Ovary (tissue), 9 donors: ENCODE measurements around the gene LHFPL5. TPM values are rescaled to one million over a fixed set of nuclear protein-coding genes. Genes with fewer than 3 reads are reported as not detected.

Experiments used
- DNase-seq, 5 donors: peaks; one replicate each; pipeline ENCODE4 v3.0.0-alpha.2; 2019 to 2020
- H3K27ac ChIP-seq, 2 donors: fragments of 200-600 bp; one replicate each; pipeline versions ENCODE4 v1.5.1 to v1.8.0; 2019 to 2022
- H3K27me3 ChIP-seq: fragments of 200-600 bp; one replicate; pipeline ENCODE4 v1.8.0; 2022
- H3K36me3 ChIP-seq: fragments of 200-600 bp; sonication (generic); one replicate; pipeline ENCODE4 v1.5.1; 2019
- H3K4me1 ChIP-seq: one replicate; pipeline ENCODE4 v1.8.1; 2013; ENCODE audit warnings: mild to moderate bottlenecking, moderate library complexity; ENCODE audit not compliant: insufficient read depth
- H3K4me3 ChIP-seq: fragments of 200-600 bp; sonication (generic); one replicate; pipeline ENCODE4 v1.5.1; 2017
- H3K9me3 ChIP-seq, 2 donors: fragments of 200-600 bp in 1 of 2; sonication (generic) in 1 of 2; one replicate each; pipeline versions ENCODE4 v1.5.1 to v1.8.1; 2013 to 2019; ENCODE audit warnings: mild to moderate bottlenecking in 1 of 2, moderate library complexity in 1 of 2
- CTCF ChIP-seq, 3 donors: fragments of 450-650 bp in 2 of 3; fragments of 200-600 bp in 1 of 3; IDR thresholded peaks; one replicate each; pipeline versions ENCODE4 v1.5.1 to v1.8.0; 2016 to 2022; ENCODE audit warnings: antibody characterized with exemption in 3 of 3, mild to moderate bottlenecking in 1 of 3
- EP300 ChIP-seq: sonication (generic); formaldehyde crosslinking; IDR thresholded peaks from one replicate; pipeline ENCODE4 v1.6.1; 2017; ENCODE audit warnings: antibody characterized with exemption
- POLR2A ChIP-seq: fragments of 450-650 bp; IDR thresholded peaks from one replicate; pipeline ENCODE4 v1.6.1; 2017; ENCODE audit warnings: antibody characterized with exemption, mild to moderate bottlenecking, moderate library complexity
- WGBS, 3 donors: extraction: QIAGEN DNeasy Blood & Tissue Kit in 1 of 3; methylation state at CpG; one replicate each; pipeline versions ENCODE4 v1.1.5 to v1.1.7; 2013 to 2017; 5-methylcytosine and 5-hydroxymethylcytosine counted together
- intact Hi-C, 4 donors: fragments of 100-400 bp; cut with DNase I; formaldehyde crosslinking; loops; one replicate each; pipeline versions ENCODE4 v1.11.0 to v1.15.1; 2022 to 2023
- polyA plus RNA-seq, 2 donors: library from polyadenylated mRNA; stranded (reverse); fragments of 200-250 nt in 1 of 2; fragments of 350-450 nt in 1 of 2; fragmentation: Illumina TruSeq in 1 of 2; extraction: RNeasy Lipid Tissue Mini Kit (QIAGEN cat#74804) in 1 of 2; gene quantifications; one replicate each; pipeline ENCODE4 v1.2.3, GENCODE V29; 2013 to 2014
- total RNA-seq, 7 donors: library from RNA; depleted of rRNA in 2 of 7; stranded (reverse); fragments of >200 nt in 2 of 7; fragmentation: NEBNext Ultra II Directional in 3 of 7; extraction: Animal tissue kit (Norgen Biotek cat#: 25700) in 3 of 7; gene quantifications; one replicate each; pipeline versions ENCODE4 v1.1.0 to v1.2.4, GENCODE V29; 2016 to 2023
- donor health status: DM: no; HTN: no; CAD: no; lungs with moderate emphysema.
- donor health status: DM: no; HTN: no; CAD: no.
- donor health status: Bipolar disorder and iron deficiency.
- donor health status: DM: yes; HTN: yes; CAD: no.
- donor health status: DM: no; HTN: no; CAD: no.
- donor health status: DM: yes; HTN: yes; CAD: no.

Gene LHFPL5
- total and polyA plus RNA-seq, 9 donors: not detected

- no peaks in the 10 kb centered on the region for H3K27me3 ChIP-seq
- intact Hi-C loops: no loop called here
- 59 to 76% (median 67%) methylated on average over 6 of the region's 6 CpGs for WGBS, 3 donors
These were observed 6.5 kb downstream of the LHFPL5 start for GRCh38 chr6:35811699-35811995.

GRCh38 chr6:35817515-35817914, 12.4 kb downstream of the LHFPL5 start:
- Histone ChIP-seq H3K27me3 (no peaks in the 10 kb centered on the region), H3K27ac (no peak overlapping the region), H3K9me3 (no peaks in the 10 kb centered on the region), H3K4me1 (no peaks in the 10 kb centered on the region), H3K4me3 (no peak overlapping the region), H3K36me3 (no peaks in the 10 kb centered on the region)
- DNase-seq: no peak
- intact Hi-C loops: no loop called here
- TF ChIP-seq EP300 (no peak), POLR2A (no peak), CTCF (IDR thresholded peaks at IDR 0.05) (no peak)

More at GRCh38 chr6:35811699-35811995, 6.5 kb downstream of the LHFPL5 start:
- no peak for DNase-seq
- no peak for TF ChIP-seq EP300
- no peak for TF ChIP-seq POLR2A
- no peak for TF ChIP-seq CTCF (IDR thresholded peaks at IDR 0.05)
- H3K4me3 ChIP-seq: no peak overlapping the region
- no peaks in the 10 kb centered on the region for H3K36me3 ChIP-seq
- no peaks in the 10 kb centered on the region for H3K9me3 ChIP-seq
- H3K27ac ChIP-seq: no peak overlapping the region
- H3K4me1 ChIP-seq: no peaks in the 10 kb centered on the region

- intact Hi-C loops: no loop called here
- no peak overlapping the region for H3K27ac ChIP-seq
These were observed 18.4 kb downstream of the LHFPL5 start for GRCh38 chr6:35823601-35824000.

GRCh38 chr6:35824552-35825192, 19.5 kb downstream of the LHFPL5 start:
- Histone ChIP-seq H3K36me3 (no peaks in the 10 kb centered on the region), H3K4me1 (no peaks in the 10 kb centered on the region), H3K4me3 (no peak overlapping the region), H3K27ac (no peak overlapping the region), H3K9me3 (no peaks in the 10 kb centered on the region), H3K27me3 (no peaks in the 10 kb centered on the region)
- intact Hi-C loops: no loop called here
- no peak for DNase-seq
- no peak for TF ChIP-seq POLR2A
- 83 to 87% (median 84%) methylated on average over 5 of the region's 5 CpGs for WGBS, 3 donors

More at GRCh38 chr6:35823601-35824000, 18.4 kb downstream of the LHFPL5 start:
- no peak for DNase-seq
- TF ChIP-seq CTCF (IDR thresholded peaks at IDR 0.05) (no peak), POLR2A (no peak), EP300 (no peak)
- Histone ChIP-seq H3K36me3 (no peaks in the 10 kb centered on the region), H3K4me1 (no peaks in the 10 kb centered on the region), H3K4me3 (no peak overlapping the region), H3K27me3 (no peaks in the 10 kb centered on the region), H3K9me3 (no peaks in the 10 kb centered on the region)
- 86 to 94% (median 90%) methylated on average over 2 of the region's 2 CpGs for WGBS, 3 donors

GRCh38 chr6:35829306-35829705, 24.2 kb downstream of the LHFPL5 start:
- Histone ChIP-seq H3K27ac (no peak overlapping the region), H3K27me3 (no peaks in the 10 kb centered on the region), H3K4me3 (no peak overlapping the region), H3K36me3 (no peaks in the 10 kb centered on the region), H3K4me1 (no peaks in the 10 kb centered on the region), H3K9me3 (no peaks in the 10 kb centered on the region)
- no peak for DNase-seq
- intact Hi-C loops: no loop called here
- WGBS, 3 donors: 87 to 92% (median 89%) methylated on average over 5 of the region's 5 CpGs
- TF ChIP-seq CTCF (IDR thresholded peaks at IDR 0.05): no peak
- TF ChIP-seq EP300: no peak
- TF ChIP-seq POLR2A: no peak
